HG03439 (cell line): ENCODE results near the gene PHLDB2.

Experiments used
- ATAC-seq: cut with Tn5 transposase; IDR thresholded peaks from one replicate; pipeline ENCODE4 v1.9.1; 2021; ENCODE audit warnings: mild to moderate bottlenecking, moderate library complexity; ENCODE audit not compliant: unreplicated experiment

Gene PHLDB2

GRCh38 chr3:111989061-111989678 lies 130.1 kb downstream of the PHLDB2 start:
- ATAC-seq, result peak; percentile 82

- ATAC-seq, result no peak
Measured at GRCh38 chr3:111993038-111993437, 134.0 kb downstream of the PHLDB2 start.

- ATAC-seq, result no peak
Measured at GRCh38 chr3:111998636-111999483, 139.8 kb downstream of the PHLDB2 start, which contains the start of gene TAGLN3. TSS of gene TAGLN3 (plus strand) at chr3:111998922. CDS start at chr3:111999423, 501 bp downstream.

GRCh38 chr3:111999484-112000324 lies 140.6 kb downstream of the PHLDB2 start:
- no peak for ATAC-seq

GRCh38 chr3:112000367-112000771 lies 141.3 kb downstream of the PHLDB2 start:
- ATAC-seq, result no peak

- ATAC-seq, result no peak
Measured at GRCh38 chr3:112000966-112001365, 141.9 kb downstream of the PHLDB2 start.

- ATAC-seq, result no peak
Measured at GRCh38 chr3:112001526-112001925, 142.5 kb downstream of the PHLDB2 start.

GRCh38 chr3:112002096-112002971 lies 143.3 kb downstream of the PHLDB2 start:
- no peak for ATAC-seq

GRCh38 chr3:112003321-112004080 lies 144.4 kb downstream of the PHLDB2 start:
- no peak for ATAC-seq

- no peak for ATAC-seq
Measured at GRCh38 chr3:112004187-112004586, 145.1 kb downstream of the PHLDB2 start.

- ATAC-seq, result no peak
Measured at GRCh38 chr3:112004669-112005068, 145.6 kb downstream of the PHLDB2 start.

- no peak for ATAC-seq
Measured at GRCh38 chr3:112005091-112005672, 146.1 kb downstream of the PHLDB2 start.

GRCh38 chr3:112007633-112008032 lies 148.6 kb downstream of the PHLDB2 start:
- ATAC-seq, result no peak

- no peak for ATAC-seq
Measured at GRCh38 chr3:112009670-112010069, 150.6 kb downstream of the PHLDB2 start.

GRCh38 chr3:112010636-112011035 lies 151.6 kb downstream of the PHLDB2 start:
- no peak for ATAC-seq

- no peak for ATAC-seq
Measured at GRCh38 chr3:112011376-112011940, 152.4 kb downstream of the PHLDB2 start.

GRCh38 chr3:112012205-112012992 lies 153.3 kb downstream of the PHLDB2 start:
- ATAC-seq, result no peak
